ENCODE results near the gene BCAT1.
"Not testable (repeated sequence)": the region's sequence is repeated elsewhere in the genome, so short reads cannot be mapped to it uniquely, and the experiment has no call there.

The BCAT1 gene

DNA sequence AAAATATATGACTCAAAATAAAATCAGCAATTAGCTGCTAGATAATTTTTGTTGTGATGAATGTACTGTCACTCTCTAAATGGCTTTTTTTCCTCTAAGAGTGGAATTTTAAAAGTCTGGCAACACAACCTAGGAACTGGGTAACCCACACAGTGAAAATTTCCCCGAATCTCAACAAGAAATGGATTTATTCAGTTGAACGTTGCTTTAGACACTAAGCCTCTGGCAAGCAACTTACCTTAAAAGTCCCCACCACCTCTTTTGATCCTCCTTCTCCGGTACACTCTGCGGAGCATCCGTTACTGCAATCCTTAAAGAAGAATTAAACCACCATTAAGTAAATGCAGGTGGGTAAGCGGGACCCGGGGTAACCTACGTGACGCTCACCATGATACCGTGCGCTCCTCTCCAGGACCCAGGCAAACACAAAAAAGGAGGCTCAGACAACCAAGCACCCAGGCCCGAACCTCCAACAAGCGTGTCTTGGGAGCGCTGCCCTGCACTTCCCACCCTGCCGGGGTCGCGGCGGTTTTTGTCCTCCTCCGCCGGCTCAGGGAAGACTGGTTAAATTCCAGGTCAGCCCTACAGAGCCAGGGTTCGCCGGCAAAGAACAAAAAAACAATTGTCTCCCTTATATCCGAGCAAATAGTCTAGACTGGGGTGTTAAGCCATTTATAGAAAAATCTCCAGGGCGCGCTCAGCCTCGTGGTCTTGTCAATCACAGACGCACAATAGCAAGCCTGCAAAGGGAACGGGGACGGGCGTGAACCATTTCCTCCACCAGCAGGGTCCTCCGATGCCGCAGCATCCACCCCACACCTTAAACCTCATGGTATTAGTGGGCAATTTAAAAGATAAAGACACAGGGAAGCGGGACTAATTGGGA, 47.1 kb downstream of the BCAT1 start:
- no peak for DNase-seq (ENCODE audit: low spot score)

DNA sequence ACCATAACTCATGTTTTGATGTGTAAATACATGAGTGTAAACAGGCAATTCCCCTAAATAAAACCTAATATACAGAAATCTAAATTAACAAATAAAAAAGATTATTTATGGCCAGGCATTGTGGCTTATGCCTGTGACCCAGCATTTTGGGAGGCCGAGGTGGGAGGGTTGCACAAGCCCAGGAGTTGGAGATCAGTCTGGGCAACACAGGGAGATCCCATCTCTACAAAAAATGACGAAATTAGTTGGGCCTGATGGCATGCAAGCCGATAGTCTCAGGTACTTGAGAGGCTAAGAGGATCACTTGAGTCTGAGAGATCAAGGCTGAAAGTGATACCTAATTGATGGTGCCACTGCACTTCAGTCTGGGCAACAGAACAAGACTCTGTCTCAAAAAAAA, 48.7 kb downstream of the BCAT1 start:
- DNase-seq (ENCODE audit: low spot score) = no peak

DNA sequence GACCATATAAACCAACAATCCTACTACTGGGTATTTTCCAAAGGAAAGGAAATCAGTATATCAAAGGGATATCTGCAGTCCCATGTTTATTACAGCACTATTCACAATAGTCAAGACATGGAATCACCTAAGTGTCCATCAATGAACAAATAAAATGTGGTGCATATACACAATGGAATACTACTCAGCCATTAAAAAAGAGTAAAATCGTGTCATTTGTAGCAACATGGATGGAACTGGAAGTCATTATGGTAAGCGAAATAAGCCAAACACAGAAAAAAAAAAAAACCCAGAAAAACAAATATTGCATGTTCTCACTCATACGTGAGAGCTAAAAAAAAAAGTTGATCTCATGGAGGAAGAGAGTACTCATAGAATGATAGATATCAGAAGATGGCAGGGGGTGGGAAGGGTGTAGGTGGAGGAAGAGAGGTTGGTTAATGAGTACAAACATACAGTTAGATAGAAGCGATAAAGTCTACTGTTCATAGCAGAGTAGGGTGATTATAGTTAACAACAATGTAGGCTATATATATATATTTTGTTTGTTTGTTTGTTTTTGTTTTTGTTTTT, 49.3 kb downstream of the BCAT1 start:
- no peak for DNase-seq (ENCODE audit: low spot score)

DNA sequence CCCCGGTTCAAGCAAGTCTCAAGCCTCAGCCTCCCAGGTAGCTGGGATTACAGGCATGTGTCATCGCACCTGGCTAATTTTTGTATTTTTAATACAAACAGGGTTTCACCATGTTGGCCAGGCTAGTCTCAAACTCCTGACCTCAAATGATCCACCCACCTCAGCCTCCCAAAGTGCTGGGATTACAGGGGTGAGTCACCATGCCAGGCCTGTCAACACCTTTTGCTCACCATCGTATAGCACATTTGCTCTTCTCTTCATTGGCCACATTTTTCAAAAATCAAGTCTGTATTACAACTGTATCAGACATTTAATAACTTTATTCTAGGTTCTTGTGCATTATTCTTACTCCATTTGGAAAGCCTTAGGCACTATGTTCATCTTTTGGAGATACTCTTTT, 50.3 kb downstream of the BCAT1 start:
- DNase-seq (ENCODE audit: low spot score) = no peak

DNA sequence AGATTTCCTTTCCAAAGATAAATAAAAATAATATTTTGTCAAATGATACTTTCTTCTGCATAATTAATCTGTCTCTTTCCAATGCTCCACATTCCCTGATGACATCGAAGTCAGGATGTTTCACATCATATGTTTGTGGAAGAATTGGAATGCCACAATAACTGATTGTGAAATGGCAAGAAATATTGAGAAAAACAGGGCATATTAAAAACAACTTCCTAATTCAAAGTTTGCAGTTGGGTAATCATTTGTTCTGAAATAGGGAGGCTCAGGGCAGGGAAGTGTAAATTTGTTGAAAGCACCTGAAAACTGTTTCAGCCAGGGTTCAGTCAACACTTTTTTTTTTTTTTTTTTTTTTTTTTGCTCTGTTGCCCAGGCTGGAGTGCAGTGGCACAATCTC, 50.7 kb downstream of the BCAT1 start:
- no peak for DNase-seq (ENCODE audit: low spot score)

DNA sequence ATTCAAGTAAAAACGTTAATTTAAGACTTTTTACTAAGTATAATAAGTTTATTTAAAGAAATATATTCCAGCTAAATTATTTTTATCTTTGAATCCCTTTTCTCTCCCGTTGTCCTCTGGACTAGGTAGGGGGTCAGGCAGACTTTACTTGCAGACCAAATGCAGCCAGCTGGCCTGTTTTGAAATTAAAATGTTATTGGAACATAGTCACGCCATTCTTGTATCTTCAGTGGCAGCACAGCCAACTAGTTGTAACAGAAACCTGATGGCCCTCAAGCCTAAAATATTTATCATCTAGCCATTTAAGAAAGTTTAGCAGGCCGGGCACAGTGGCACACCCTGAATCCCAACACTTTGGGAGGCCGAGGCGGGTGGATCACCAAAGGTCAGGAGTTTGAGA, 52.7 kb downstream of the BCAT1 start:
- DNase-seq (ENCODE audit: low spot score) = no peak

DNA sequence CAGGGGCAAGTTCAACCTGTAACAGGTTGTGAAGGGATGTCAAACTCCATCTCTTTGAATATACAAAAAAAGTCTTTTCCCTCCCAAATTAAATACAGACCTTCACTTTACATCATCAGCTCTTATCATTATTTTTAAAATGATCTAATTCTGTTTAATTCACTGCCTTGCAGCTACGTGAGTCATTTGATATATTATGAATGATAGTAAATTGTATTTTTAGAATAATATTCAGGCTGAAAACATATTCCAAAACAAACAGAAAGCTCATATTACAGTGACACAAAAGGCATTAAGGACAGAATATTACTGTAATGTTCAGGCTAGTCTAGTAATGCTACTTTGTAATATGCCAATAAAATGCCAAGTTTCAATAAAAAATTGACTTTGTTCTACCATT, 53.3 kb downstream of the BCAT1 start:
- DNase-seq (ENCODE audit: low spot score) = no peak

DNA sequence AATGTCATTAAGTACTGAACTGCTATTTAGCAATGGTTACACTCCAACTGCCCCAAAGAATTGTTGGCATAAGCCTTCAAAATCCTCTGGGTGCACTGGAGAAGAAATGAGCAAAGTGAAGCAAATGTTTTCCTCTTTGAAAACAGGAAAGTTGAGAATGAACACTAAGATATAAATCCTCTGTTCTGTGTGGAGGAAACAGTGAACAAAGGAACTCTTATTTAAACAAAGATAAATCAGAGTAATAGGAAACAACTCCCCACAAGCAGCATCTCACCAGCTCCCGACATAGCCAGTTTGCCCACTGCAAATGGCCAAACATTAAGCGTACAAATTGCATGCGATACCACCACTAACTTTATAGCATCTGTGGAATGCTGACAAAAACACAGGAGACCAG, 54.0 kb downstream of the BCAT1 start:
- no peak for DNase-seq (ENCODE audit: low spot score)

DNA sequence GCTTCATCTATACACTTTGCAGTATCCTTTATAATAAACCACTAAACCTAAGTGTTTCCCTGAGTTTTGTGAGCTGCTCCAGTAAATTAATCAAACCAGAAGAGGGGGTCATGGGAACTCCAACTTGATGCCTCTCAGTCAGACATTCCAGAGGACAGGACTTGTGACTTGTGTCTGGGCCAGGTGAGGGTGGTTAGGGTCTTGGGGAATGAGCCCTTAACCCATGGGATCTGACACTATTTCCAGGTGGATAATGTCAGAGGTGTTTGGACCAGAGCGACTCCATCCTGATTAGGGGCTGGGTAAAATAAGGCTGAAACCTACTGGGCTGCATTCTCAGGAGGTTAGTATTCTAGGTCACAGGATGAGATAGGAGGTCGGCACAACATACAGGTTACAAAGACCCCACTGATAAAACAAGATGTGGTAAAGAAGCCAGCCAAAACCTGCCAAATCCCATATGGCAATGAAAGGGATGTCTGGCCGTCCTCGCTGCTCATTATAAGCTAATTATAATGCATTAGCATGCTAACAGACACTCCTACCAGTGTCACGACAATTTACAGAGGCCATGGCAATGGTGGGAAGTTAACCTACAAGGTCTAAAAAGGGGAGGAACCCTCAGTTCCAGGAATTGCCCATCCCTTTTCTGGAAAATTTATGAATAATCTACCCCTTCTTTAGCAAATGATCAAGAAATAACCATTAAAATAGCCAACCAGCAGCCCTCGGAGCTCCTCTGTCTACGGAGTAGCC, 58.7 kb downstream of the BCAT1 start:
- DNase-seq (ENCODE audit: low spot score) = no peak

DNA sequence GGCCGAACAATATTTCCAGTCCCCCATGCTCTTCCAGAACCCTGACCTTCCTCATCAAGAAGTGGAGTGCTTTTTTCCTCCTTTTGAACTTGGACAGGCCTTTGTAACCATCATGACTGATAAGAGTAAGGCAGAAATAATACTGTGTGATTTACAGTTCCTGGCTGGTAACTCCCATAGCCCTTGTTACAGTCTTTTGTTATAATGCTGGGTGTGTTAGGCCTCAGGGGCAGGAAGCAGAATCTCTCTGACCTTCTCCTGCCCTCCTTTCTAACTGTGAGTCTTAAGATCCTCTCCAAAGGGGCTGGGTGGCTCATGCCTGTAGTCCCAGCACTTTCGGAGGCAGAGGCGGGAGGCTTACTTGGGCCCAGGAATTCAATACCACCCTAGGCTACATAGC, 59.5 kb downstream of the BCAT1 start:
- no peak for DNase-seq (ENCODE audit: low spot score)

DNA sequence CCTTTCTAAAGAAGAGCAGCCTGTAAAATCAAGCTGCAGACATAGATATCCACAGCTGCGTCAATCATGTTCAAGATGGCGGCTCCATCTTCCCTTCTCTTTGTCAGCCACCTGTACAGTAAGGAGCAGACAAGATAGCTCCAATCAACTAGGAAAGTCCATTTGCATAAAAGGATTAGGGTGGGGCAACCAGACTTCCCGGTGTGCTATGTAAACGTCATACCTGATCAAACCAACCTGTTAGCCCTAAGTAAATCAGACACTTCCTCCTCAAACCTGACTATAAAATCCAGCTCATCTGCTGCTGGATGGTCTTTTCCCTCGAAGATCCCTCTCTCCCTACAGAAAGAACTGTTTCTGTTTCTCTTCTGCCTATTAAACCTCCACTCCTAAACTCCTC, 60.1 kb downstream of the BCAT1 start:
- no peak for DNase-seq (ENCODE audit: low spot score)

DNA sequence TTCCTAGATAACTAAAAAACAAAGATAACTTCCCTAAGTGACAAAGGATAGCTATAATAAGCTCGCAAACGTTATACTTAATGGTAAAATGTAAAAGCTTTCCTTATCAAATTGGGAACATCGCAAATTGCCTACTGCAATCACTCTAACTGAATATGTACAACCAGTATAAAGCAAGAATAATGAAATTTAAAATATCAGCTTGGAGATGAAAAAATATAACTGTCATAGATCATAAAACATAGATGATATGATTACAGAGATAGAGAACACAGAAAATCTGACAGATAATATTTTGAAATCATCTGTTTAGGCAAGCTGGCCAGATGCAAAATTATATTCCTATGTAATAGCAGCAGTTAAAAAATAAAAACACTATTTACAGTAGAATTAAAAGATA, 64.0 kb downstream of the BCAT1 start:
- no peak for DNase-seq (ENCODE audit: low spot score)

DNA sequence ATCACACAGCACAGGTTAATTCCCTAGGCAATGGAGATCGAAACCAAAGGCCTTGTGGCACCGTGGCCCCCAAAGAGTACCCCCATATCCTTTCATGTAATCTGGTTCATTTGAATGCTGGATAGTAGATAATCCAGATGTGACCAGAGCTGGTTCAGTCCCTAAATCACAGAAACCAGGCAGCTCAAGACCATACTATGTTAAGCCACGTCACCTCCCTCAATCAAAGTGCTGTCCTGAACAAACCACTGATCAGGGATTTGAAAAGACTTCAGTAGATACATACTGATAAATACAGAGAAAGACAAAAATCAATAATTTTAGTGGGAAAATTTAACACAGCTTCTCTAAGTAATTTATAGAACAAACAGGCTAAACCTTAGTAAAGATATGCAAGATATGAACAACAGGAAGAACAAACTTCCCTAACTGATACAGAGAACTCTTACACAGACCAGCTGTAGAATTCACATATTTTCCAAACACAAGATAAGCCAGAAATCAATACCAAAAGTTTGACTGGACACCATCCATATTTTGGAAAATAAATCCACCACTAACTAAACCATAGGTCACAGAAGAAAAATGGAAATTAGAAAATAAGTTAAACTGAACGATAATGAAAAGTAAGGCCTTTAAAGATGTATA, 67.1 kb downstream of the BCAT1 start:
- DNase-seq (ENCODE audit: low spot score) = no peak

DNA sequence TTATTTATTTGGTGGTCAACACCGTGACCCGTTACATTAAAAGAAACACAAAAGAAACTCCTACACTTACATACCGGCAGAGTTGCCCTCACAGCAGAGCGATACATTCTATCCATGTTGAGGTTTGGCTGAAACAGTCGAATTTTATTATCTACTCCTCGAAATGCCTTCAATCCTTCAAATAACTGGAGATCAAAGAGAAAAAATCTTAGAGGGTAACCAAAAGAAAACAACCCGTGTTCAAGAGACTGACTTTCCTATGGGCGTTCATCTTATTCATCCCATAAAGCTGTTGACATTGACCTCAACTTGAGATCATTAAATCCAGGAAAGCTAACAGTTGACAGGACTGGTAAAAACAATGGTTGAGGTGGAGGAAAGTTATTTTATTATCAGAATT, 67.7 kb downstream of the BCAT1 start:
- no peak for DNase-seq (ENCODE audit: low spot score)

DNA sequence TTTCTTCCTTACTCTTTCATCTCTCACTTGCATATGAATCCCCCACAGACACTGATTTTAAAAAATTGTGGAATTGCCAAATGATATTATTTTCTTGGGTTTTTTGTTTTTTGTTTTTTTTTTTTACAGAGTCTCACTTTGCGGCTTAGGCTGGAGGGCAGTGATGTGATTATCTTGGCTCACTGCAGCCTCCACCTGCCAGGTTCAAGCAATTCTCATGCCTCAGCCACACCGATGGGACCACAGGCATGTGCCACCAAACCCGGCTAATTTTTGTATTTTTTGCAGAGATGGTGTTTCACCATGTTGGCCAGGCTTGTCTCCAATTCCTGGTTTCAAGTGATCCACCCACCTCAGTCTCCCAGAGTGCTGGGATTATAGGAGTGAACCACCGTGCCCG, 68.2 kb downstream of the BCAT1 start:
- no peak for DNase-seq (ENCODE audit: low spot score)

DNA sequence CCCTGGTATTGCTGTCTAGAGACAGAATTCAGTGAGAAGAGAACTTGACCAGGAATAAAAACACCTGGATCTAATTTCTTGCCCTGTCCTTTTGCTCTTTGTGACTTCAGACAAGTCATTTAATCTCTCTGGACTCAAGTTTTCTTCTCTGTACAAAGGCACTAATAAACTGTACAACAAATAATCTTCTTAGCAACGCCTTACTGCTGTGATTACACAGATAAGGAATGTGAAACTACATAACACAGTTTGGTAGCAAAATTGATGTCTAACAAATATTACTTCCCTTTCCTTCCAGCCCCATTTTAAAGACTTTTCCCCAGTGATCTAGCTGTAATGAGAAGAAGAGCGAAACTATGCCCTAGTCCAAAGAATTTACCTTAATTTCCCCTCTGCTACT, 69.3 kb downstream of the BCAT1 start:
- no peak for DNase-seq (ENCODE audit: low spot score)

DNA sequence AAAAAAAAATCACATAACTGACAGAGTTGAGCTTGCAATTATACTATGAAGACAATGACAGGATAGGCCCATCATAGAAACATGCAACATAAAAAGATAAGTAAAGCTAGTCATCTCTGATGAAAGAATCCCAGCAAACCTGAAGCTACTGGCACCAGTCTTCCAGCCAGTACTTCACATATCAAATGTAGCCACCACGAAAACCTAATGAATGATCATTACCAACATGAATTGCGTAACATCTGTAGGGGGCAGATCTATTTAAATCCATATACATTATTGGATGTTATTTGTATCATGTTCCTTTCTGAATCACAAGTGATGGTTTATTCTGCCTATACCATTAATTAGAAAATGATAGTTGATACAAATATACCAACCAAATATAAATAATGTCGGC, 73.9 kb downstream of the BCAT1 start:
- DNase-seq (ENCODE audit: low spot score) = no peak

DNA sequence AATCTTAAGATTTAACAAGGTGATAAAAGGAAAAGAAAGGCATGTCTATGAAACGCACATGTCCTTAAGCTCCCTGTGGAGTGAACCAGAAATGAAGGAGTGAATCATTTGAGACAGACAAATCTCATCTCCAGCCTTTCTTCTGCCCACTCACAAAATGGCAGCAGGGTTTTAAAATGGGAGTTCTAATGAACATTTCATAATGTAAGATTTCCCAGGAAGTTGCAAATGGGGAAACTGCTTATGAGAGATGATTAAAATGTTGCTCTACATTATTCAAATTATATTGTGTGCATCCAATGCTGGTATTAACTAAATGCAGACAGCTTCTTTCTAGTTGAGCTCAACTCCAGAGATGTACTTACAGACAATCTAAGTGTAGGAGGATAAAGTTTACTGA, 76.7 kb downstream of the BCAT1 start:
- no peak for DNase-seq (ENCODE audit: low spot score)

DNA sequence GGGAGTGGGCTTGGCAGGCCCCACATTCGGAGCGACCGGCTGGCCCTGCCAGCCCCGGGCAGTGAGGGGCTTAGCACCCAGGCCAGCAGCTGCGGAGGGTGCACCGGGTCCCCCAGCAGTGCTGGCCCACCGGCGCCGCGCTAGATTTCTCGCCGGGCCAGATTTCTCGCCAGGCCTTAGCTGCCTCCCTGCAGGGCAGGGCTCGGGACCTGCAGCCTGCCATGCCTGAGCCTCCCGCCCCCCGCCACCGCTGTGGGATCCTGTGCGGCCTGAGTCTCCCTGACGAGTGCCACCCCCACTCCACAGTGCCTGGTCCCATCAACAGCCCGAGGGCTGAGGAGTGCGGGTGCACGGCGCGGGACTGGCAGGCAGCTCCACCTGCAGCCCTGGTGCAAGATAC, 82.8 kb downstream of the BCAT1 start:
- not testable (repeated sequence) for DNase-seq (ENCODE audit: low spot score)

DNA sequence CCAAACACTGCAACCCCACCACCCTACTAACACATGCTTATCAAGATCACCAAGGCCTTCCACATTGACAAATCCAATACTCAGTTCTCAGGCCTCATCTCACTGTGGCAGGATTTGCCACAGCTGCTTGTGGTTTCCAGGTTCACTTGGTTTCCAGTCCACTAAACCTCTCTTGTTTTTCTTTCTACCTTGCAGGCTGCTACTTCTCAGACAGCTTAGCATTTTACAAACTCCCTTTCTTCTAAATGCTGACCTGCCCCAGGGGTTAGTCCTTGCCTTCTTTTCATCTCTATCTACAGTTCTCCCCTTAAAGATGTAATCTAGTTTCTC, 84.1 kb downstream of the BCAT1 start:
- DNase-seq (ENCODE audit: low spot score) = no peak

DNA sequence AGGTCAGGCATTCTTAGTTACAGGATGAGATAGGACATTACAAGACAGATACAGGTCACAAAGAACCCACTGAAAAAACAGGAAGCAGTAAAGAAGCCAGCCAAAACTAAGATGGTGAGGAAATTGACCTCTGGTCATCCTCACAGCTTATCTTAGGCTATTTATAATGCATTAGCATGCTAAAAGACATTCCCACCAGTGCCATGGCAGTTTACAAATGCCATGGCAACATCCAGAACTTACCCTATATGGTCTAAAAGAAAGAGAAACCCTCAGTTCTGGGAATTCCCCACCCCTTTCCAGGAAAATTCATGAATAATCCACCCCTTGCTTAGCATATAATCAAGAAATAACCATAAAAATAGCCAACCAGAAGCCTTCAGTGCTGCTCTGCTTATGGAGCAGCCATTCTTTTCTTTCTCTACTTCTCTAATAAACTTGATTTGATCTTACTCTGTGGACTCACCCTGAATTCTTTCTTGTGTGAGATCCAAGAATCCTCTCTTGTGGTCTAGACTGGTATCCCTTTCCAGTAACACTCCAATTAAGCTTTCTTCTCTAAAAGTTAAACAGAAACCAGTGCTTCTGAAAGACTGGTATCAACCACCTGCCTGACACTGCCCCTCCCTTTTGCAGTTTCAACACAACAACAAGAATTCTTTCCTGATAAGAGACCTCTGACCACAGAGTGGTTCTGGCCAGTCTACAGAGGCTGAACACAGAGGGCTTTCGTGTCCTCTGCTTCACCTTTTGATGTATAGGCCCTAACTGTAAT, 86.9 kb downstream of the BCAT1 start:
- DNase-seq (ENCODE audit: low spot score) = no peak

DNA sequence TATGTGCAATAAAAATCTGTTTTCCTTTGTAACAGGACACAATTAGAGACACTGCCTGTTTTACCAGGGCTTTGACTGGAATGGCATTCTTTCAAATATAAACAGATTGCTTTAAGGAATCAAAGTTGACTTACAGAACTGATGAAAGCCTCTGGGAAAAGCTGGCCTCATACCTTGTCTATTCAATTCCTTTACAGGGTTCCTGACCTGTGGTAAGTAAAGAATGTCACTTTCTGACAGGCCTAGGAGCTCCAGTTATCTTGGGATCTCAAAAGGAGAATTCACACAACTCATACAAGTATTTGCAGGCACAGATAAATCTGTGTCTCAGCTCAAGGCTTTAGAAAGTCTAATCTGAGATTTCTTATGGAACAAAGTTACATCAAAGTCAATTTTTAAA, 88.4 kb downstream of the BCAT1 start:
- DNase-seq (ENCODE audit: low spot score) = no peak

Data from HuH-7.5 (cell line).